NCI-H1417 treated with DMSO at 0.1 percent for 48 hours (cell line): ENCODE results near the gene RMND1.
"Not testable (repeated sequence)": the region's sequence is repeated elsewhere in the genome, so short reads cannot be mapped to it uniquely, and the experiment has no call there.

Experiments used
- DNase-seq: peaks from one replicate; lab custom pipeline; 2025; lab: John Stamatoyannopoulos, UW

Gene RMND1

GRCh38 chr6:151385177-151385576 lies 66.7 kb downstream of the RMND1 start:
- DNase-seq: no peak

GRCh38 chr6:151384151-151384550 lies 67.8 kb downstream of the RMND1 start:
- no peak for DNase-seq

GRCh38 chr6:151382631-151383030 lies 69.3 kb downstream of the RMND1 start:
- not testable (repeated sequence) for DNase-seq

GRCh38 chr6:151381722-151382121 lies 70.2 kb downstream of the RMND1 start:
- no peak for DNase-seq

- no peak for DNase-seq
Measured at GRCh38 chr6:151380848-151381205, 71.1 kb downstream of the RMND1 start.

- DNase-seq: no peak
Measured at GRCh38 chr6:151379933-151380847, 71.7 kb downstream of the RMND1 start.

- DNase-seq: no peak
Measured at GRCh38 chr6:151377095-151377494, 74.8 kb downstream of the RMND1 start.

GRCh38 chr6:151376440-151376839 lies 75.5 kb downstream of the RMND1 start:
- DNase-seq: no peak

- no peak for DNase-seq
Measured at GRCh38 chr6:151375833-151376232, 76.1 kb downstream of the RMND1 start.

GRCh38 chr6:151374036-151374683 lies 77.8 kb downstream of the RMND1 start:
- no peak for DNase-seq

- DNase-seq: no peak
Measured at GRCh38 chr6:151372164-151372563, 79.8 kb downstream of the RMND1 start.

- no peak for DNase-seq
Measured at GRCh38 chr6:151370509-151371078, 81.3 kb downstream of the RMND1 start.

- DNase-seq: no peak
Measured at GRCh38 chr6:151365233-151365632, 86.7 kb downstream of the RMND1 start.

GRCh38 chr6:151359486-151359885 lies 92.4 kb downstream of the RMND1 start:
- no peak for DNase-seq

GRCh38 chr6:151358475-151358874 lies 93.5 kb downstream of the RMND1 start:
- DNase-seq: no peak

GRCh38 chr6:151357758-151358436 lies 94.0 kb downstream of the RMND1 start:
- no peak for DNase-seq

- DNase-seq: not testable (repeated sequence)
Measured at GRCh38 chr6:151356983-151357382, 94.9 kb downstream of the RMND1 start.
